ENCODE measurements around the gene CACNA1E.

Gene CACNA1E

DNA sequence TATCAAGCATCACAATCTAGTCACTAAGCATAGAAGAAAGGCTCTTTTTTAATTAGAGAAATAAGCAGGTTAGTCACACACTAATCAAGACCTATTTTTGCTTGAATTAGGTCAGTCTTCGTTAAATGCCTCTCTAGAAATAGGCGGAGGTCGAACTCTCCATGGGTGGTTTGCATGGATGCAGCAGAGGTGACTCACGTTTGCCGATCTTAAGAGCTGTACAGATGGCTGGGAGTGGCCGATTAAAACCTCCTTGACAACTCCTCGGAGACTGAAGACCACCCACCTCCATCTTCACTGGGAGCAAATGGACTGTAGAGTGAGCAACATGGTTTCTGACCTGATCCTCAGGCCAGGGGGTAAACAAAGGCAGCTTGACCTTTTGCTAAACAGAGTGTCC, 328.9 kb downstream of the CACNA1E start:
- H3K27me3 Mint-ChIP-seq (ENCODE audit: low read depth), result peaks cover 9% of the 10 kb centered on the region
- no peaks in the 10 kb centered on the region for H3K9me3 Mint-ChIP-seq
- no peaks in the 10 kb centered on the region for H3K36me3 Mint-ChIP-seq (ENCODE audit: low read depth)
- TF ChIP-seq, protein P1, sequence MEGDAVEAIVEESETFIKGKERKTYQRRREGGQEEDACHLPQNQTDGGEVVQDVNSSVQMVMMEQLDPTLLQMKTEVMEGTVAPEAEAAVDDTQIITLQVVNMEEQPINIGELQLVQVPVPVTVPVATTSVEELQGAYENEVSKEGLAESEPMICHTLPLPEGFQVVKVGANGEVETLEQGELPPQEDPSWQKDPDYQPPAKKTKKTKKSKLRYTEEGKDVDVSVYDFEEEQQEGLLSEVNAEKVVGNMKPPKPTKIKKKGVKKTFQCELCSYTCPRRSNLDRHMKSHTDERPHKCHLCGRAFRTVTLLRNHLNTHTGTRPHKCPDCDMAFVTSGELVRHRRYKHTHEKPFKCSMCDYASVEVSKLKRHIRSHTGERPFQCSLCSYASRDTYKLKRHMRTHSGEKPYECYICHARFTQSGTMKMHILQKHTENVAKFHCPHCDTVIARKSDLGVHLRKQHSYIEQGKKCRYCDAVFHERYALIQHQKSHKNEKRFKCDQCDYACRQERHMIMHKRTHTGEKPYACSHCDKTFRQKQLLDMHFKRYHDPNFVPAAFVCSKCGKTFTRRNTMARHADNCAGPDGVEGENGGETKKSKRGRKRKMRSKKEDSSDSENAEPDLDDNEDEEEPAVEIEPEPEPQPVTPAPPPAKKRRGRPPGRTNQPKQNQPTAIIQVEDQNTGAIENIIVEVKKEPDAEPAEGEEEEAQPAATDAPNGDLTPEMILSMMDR (IDR thresholded peaks at IDR 0.05; ENCODE audit: unreplicated experiment in 3 of 3), result no peak
- no peaks in the 10 kb centered on the region for H3K4me1 Mint-ChIP-seq
- no peak overlapping the region for H3K4me3 Mint-ChIP-seq
- H3K27ac Mint-ChIP-seq, result no peak overlapping the region

DNA sequence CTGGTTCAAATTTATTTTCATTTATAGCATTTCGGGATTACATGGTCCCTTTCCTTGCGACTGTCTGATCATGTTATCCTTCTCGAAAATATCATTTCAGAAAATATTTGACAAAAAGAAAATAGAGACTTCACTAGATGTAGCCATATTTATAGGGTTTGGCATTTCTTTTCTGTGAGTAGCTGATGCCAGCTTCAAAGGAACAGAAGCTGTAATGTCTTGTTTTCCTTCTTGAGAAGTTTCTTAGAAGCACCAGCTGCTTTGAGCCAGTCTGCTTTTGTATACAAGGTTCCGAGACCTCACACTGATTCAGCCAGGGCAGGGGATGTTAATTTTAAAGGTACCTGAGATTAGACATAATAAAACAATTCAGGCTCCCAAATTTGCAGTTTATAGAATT, 329.9 kb downstream of the CACNA1E start:
- no peaks in the 10 kb centered on the region for H3K9me3 Mint-ChIP-seq
- H3K4me1 Mint-ChIP-seq, result no peaks in the 10 kb centered on the region
- no peak overlapping the region for H3K27ac Mint-ChIP-seq
- H3K36me3 Mint-ChIP-seq (ENCODE audit: low read depth), result no peaks in the 10 kb centered on the region
- H3K4me3 Mint-ChIP-seq, result no peak overlapping the region
- TF ChIP-seq, protein P1 (IDR thresholded peaks at IDR 0.05; ENCODE audit: unreplicated experiment in 3 of 3), result no peak
- H3K27me3 Mint-ChIP-seq (ENCODE audit: low read depth), result peaks cover 9% of the 10 kb centered on the region

GRCh38 chr1:181816608-181817007, 333.3 kb downstream of the CACNA1E start:
- no peak overlapping the region for H3K4me3 Mint-ChIP-seq
- H3K27ac Mint-ChIP-seq, result peak overlapping the region; percentile 88 to 90 (median 89)
- H3K9me3 Mint-ChIP-seq, result no peaks in the 10 kb centered on the region
- H3K4me1 Mint-ChIP-seq, result no peaks in the 10 kb centered on the region
- H3K36me3 Mint-ChIP-seq (ENCODE audit: low read depth), result no peaks in the 10 kb centered on the region
- H3K27me3 Mint-ChIP-seq (ENCODE audit: low read depth), result peaks cover 8% of the 10 kb centered on the region
- TF ChIP-seq, protein P1 (IDR thresholded peaks at IDR 0.05; ENCODE audit: unreplicated experiment in 3 of 3), result no peak

DNA sequence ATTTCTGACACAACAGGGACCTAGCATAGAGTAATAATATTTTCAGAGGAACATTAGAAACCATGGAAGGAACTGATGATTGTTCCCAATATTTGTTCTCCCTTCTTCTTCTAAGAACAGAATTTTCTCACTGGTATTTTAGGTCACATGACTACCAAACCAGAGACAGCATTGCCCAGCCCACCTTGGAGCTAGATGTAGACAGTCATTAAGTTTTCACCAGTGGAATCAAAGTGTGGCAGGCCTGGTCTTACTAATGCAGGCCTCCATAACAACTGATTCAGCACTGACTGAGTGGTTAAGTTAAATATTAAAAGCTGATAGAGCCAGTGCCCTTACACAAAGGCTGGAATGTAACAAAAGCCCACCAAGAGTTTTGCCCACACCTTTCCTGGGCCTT, 333.8 kb downstream of the CACNA1E start:
- Mint-ChIP-seq H3K27me3 (ENCODE audit: low read depth) (peaks cover 3% of the 10 kb centered on the region), H3K4me1 (no peaks in the 10 kb centered on the region), H3K9me3 (no peaks in the 10 kb centered on the region), H3K27ac (peak overlapping the region; percentile 88 to 90 (median 89)), H3K4me3 (no peak overlapping the region), H3K36me3 (ENCODE audit: low read depth) (no peaks in the 10 kb centered on the region)
- TF ChIP-seq, protein P1 (IDR thresholded peaks at IDR 0.05; ENCODE audit: unreplicated experiment in 3 of 3), result no peak

- no peak overlapping the region for H3K27ac Mint-ChIP-seq
- TF ChIP-seq, protein P1 (IDR thresholded peaks at IDR 0.05; ENCODE audit: unreplicated experiment in 3 of 3), result no peak
- H3K9me3 Mint-ChIP-seq, result peaks cover 2% of the 10 kb centered on the region
- no peak overlapping the region for H3K4me3 Mint-ChIP-seq
- H3K4me1 Mint-ChIP-seq, result no peaks in the 10 kb centered on the region
- no peaks in the 10 kb centered on the region for H3K27me3 Mint-ChIP-seq (ENCODE audit: low read depth)
- H3K36me3 Mint-ChIP-seq (ENCODE audit: low read depth), result no peaks in the 10 kb centered on the region
Measured at GRCh38 chr1:181818459-181818858, 335.1 kb downstream of the CACNA1E start.

DNA sequence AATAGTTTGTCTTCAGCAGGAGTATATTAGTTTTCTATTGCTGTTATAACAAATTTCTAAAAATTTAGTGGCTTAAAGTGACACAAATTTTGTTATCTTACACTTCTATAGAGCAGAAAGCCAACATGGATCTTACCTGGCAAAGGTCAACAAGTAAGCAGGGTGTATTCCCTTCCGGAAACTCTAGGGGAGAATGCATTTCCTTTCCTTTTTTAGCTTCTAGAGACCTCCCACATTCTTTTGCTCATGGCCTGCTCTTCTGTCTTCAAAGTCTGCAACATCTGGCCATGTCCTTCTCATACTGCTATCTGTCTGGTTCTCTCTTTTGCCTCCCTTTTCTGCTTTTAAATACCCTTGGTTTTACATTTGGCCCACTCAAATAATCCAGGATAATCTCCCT, 335.6 kb downstream of the CACNA1E start:
- TF ChIP-seq, protein P1 (IDR thresholded peaks at IDR 0.05; ENCODE audit: unreplicated experiment in 3 of 3), result no peak
- no peak overlapping the region for H3K4me3 Mint-ChIP-seq
- peaks cover 4% of the 10 kb centered on the region for H3K9me3 Mint-ChIP-seq
- no peak overlapping the region for H3K27ac Mint-ChIP-seq
- no peaks in the 10 kb centered on the region for H3K27me3 Mint-ChIP-seq (ENCODE audit: low read depth)
- no peaks in the 10 kb centered on the region for H3K36me3 Mint-ChIP-seq (ENCODE audit: low read depth)
- no peaks in the 10 kb centered on the region for H3K4me1 Mint-ChIP-seq

All from nephron (organoid).